T-helper 2 cell treated with Interferon-gamma antibody and Interleukin-4, amounts not matched to agents 5 μg/mL and 100 μg/mL, for 36 hours (primary cell): Measurements from ENCODE around the gene ZNF343.

ENCODE experiments used
- DNase-seq: peaks from one replicate; pipeline ENCODE4 v3.0.0; 2021; ENCODE audit warnings: low spot score
- H3K27ac Mint-ChIP-seq: one replicate; pipeline ENCODE4 v1.8.0; 2021; ENCODE audit warnings: mild to moderate bottlenecking, mixed read lengths
- H3K27me3 Mint-ChIP-seq: one replicate; pipeline ENCODE4 v1.8.0; 2021; ENCODE audit warnings: low read depth, mixed read lengths
- H3K36me3 Mint-ChIP-seq: one replicate; pipeline ENCODE4 v1.8.0; 2021; ENCODE audit warnings: low read depth, mixed read lengths
- H3K4me1 Mint-ChIP-seq: one replicate; pipeline ENCODE4 v1.8.0; 2021; ENCODE audit warnings: low read depth, mixed read lengths
- H3K4me3 Mint-ChIP-seq: one replicate; pipeline ENCODE4 v1.8.0; 2022; ENCODE audit warnings: mild to moderate bottlenecking, moderate library complexity, mixed read lengths
- H3K9me3 Mint-ChIP-seq: one replicate; pipeline ENCODE4 v1.8.0; 2021; ENCODE audit warnings: mixed read lengths

Gene ZNF343

GRCh38 chr20:2451939-2452732 lies 56.6 kb downstream of the ZNF343 start:
- H3K4me1 Mint-ChIP-seq, result peaks cover 17% of the 10 kb centered on the region
- no peaks in the 10 kb centered on the region for H3K36me3 Mint-ChIP-seq
- peaks cover 4% of the 10 kb centered on the region for H3K27me3 Mint-ChIP-seq
- H3K27ac Mint-ChIP-seq, result no peak overlapping the region
- DNase-seq, result peak; percentile 46
- H3K9me3 Mint-ChIP-seq, result no peaks in the 10 kb centered on the region
- H3K4me3 Mint-ChIP-seq, result no peak overlapping the region

- no peak overlapping the region for H3K4me3 Mint-ChIP-seq
- H3K27ac Mint-ChIP-seq, result no peak overlapping the region
- peaks cover 17% of the 10 kb centered on the region for H3K4me1 Mint-ChIP-seq
Observed at GRCh38 chr20:2451422-2451821, 57.3 kb downstream of the ZNF343 start.

GRCh38 chr20:2449386-2449785 lies 59.3 kb downstream of the ZNF343 start:
- H3K9me3 Mint-ChIP-seq, result no peaks in the 10 kb centered on the region
- no peak overlapping the region for H3K4me3 Mint-ChIP-seq
- no peak overlapping the region for H3K27ac Mint-ChIP-seq
- no peaks in the 10 kb centered on the region for H3K36me3 Mint-ChIP-seq
- H3K4me1 Mint-ChIP-seq, result peaks cover 16% of the 10 kb centered on the region
- DNase-seq, result peak; percentile 55
- H3K27me3 Mint-ChIP-seq, result peaks cover 6% of the 10 kb centered on the region

More at GRCh38 chr20:2451422-2451821, 57.3 kb downstream of the ZNF343 start:
- Mint-ChIP-seq H3K36me3 (no peaks in the 10 kb centered on the region), H3K9me3 (no peaks in the 10 kb centered on the region), H3K27me3 (peaks cover 4% of the 10 kb centered on the region)
- DNase-seq, result no peak

GRCh38 chr20:2446845-2447244 lies 61.9 kb downstream of the ZNF343 start:
- H3K36me3 Mint-ChIP-seq, result no peaks in the 10 kb centered on the region
- H3K4me1 Mint-ChIP-seq, result peaks cover 16% of the 10 kb centered on the region
- no peak overlapping the region for H3K27ac Mint-ChIP-seq
- H3K27me3 Mint-ChIP-seq, result peaks cover 6% of the 10 kb centered on the region
- no peak for DNase-seq
- no peak overlapping the region for H3K4me3 Mint-ChIP-seq
- H3K9me3 Mint-ChIP-seq, result no peaks in the 10 kb centered on the region
